ENCODE data around the gene ASCC1. TPM values are rescaled to one million over a fixed set of nuclear protein-coding genes. Genes with fewer than 3 reads are reported as not detected.

Gene ASCC1
- polyA plus RNA-seq, 1 donor (not counting 4 experiments of a cell fraction or from before 2014, with no cell fraction given): 32.9 TPM

- DNase-seq (ENCODE audit: low read depth, low spot score) (no peak), FAIRE-seq (no peak)
- no peak overlapping the region for H3K9ac ChIP-seq (ENCODE audit: control insufficient read depth, extremely low read depth, insufficient read depth, low read length)
- no peaks in the 10 kb centered on the region for H4K20me1 ChIP-seq (ENCODE audit: control insufficient read depth, extremely low read depth, insufficient read depth, low read length)
- no peaks in the 10 kb centered on the region for H3K36me3 ChIP-seq (ENCODE audit: control insufficient read depth in 2 of 2, extremely low read depth in 1 of 2, insufficient read depth in 2 of 2, low read length in 2 of 2)
- H3K9me3 ChIP-seq (ENCODE audit: control insufficient read depth, low read depth, low read length): no peaks in the 10 kb centered on the region
- no peak overlapping the region for H3K4me2 ChIP-seq (ENCODE audit: control insufficient read depth, extremely low read depth, insufficient read depth, low read depth, low read length)
- peaks cover 6% of the 10 kb centered on the region for H3K4me1 ChIP-seq (ENCODE audit: control insufficient read depth, extremely low read depth, insufficient read depth, low read length)
- H3K27ac ChIP-seq (ENCODE audit: control insufficient read depth, insufficient read depth, low read length): no peak overlapping the region
- no peak overlapping the region for H3K4me3 ChIP-seq (ENCODE audit: control insufficient read depth in 2 of 3, extremely low read depth in 1 of 3, insufficient read depth in 2 of 3, low read depth in 1 of 3, low read length in 3 of 3)
- H3K79me2 ChIP-seq (ENCODE audit: control insufficient read depth, insufficient read depth, low read length): no peaks in the 10 kb centered on the region
- no peak for TF ChIP-seq EZH2 (IDR thresholded peaks at IDR 0.05; ENCODE audit: low read length)
- no peaks in the 10 kb centered on the region for H3K9me1 ChIP-seq (ENCODE audit: control insufficient read depth, extremely low read depth, insufficient read depth, low read length)
- no peak overlapping the region for H2AFZ ChIP-seq (ENCODE audit: control insufficient read depth, low read length)
- H3K27me3 ChIP-seq (ENCODE audit: control insufficient read depth, extremely low read depth, insufficient read depth, low read length): peaks cover 13% of the 10 kb centered on the region
- dilution Hi-C loops (cut with MboI; ENCODE audit: extremely low pct_ligation_motif_present, low sequenced_read_pairs): no loop called here
Observed at GRCh38 chr10:72062832-72063702, 153.0 kb downstream of the ASCC1 start.

DNA sequence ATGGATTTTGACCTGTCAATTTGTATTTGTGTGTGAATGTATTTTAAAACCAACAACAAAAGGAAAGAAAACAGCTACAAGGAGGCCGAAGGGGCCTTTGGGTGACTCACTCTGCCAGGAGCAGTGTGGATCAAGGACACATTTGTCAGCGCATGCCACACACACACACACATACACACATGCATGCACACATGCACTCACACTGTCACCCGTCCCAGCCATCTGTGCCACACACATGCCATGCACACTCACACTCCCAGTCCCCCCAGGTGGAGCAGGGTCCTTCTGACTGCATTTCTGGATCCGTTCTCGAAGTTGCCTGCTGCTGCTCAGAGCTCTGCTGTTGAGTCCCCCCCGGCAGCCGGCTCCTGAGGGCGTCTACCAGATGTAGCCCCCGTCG is 153.7 kb downstream of the ASCC1 start:
- Histone ChIP-seq H3K9ac (ENCODE audit: control insufficient read depth, extremely low read depth, insufficient read depth, low read length) (no peak overlapping the region), H3K4me1 (ENCODE audit: control insufficient read depth, extremely low read depth, insufficient read depth, low read length) (peaks cover 6% of the 10 kb centered on the region), H4K20me1 (ENCODE audit: control insufficient read depth, extremely low read depth, insufficient read depth, low read length) (no peaks in the 10 kb centered on the region), H3K27me3 (ENCODE audit: control insufficient read depth, extremely low read depth, insufficient read depth, low read length) (peaks cover 13% of the 10 kb centered on the region), H3K79me2 (ENCODE audit: control insufficient read depth, insufficient read depth, low read length) (no peaks in the 10 kb centered on the region), H2AFZ (ENCODE audit: control insufficient read depth, low read length) (no peak overlapping the region), H3K4me2 (ENCODE audit: control insufficient read depth, extremely low read depth, insufficient read depth, low read depth, low read length) (no peak overlapping the region), H3K4me3 (ENCODE audit: control insufficient read depth in 2 of 3, extremely low read depth in 1 of 3, insufficient read depth in 2 of 3, low read depth in 1 of 3, low read length in 3 of 3) (no peak overlapping the region), H3K9me1 (ENCODE audit: control insufficient read depth, extremely low read depth, insufficient read depth, low read length) (no peaks in the 10 kb centered on the region), H3K36me3 (ENCODE audit: control insufficient read depth in 2 of 2, extremely low read depth in 1 of 2, insufficient read depth in 2 of 2, low read length in 2 of 2) (no peaks in the 10 kb centered on the region), H3K9me3 (ENCODE audit: control insufficient read depth, low read depth, low read length) (no peaks in the 10 kb centered on the region), H3K27ac (ENCODE audit: control insufficient read depth, insufficient read depth, low read length) (no peak overlapping the region)
- FAIRE-seq (no peak), DNase-seq (ENCODE audit: low read depth, low spot score) (no peak)
- dilution Hi-C loops (cut with MboI; ENCODE audit: extremely low pct_ligation_motif_present, low sequenced_read_pairs): no loop called here
- TF ChIP-seq, protein P1, sequence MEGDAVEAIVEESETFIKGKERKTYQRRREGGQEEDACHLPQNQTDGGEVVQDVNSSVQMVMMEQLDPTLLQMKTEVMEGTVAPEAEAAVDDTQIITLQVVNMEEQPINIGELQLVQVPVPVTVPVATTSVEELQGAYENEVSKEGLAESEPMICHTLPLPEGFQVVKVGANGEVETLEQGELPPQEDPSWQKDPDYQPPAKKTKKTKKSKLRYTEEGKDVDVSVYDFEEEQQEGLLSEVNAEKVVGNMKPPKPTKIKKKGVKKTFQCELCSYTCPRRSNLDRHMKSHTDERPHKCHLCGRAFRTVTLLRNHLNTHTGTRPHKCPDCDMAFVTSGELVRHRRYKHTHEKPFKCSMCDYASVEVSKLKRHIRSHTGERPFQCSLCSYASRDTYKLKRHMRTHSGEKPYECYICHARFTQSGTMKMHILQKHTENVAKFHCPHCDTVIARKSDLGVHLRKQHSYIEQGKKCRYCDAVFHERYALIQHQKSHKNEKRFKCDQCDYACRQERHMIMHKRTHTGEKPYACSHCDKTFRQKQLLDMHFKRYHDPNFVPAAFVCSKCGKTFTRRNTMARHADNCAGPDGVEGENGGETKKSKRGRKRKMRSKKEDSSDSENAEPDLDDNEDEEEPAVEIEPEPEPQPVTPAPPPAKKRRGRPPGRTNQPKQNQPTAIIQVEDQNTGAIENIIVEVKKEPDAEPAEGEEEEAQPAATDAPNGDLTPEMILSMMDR (optimal IDR thresholded peaks at IDR 0.05 in 1 of 3, IDR thresholded peaks at IDR 0.05 in 1 of 3, conservative IDR thresholded peaks at IDR 0.05 in 1 of 3; ENCODE audit: extremely low read depth in 1 of 3, insufficient read depth in 2 of 3, low read length in 3 of 3): no peak
- TF ChIP-seq EZH2 (IDR thresholded peaks at IDR 0.05; ENCODE audit: low read length): no peak

Data from keratinocyte (primary cell).